CD4-positive, alpha-beta T cell treated with Interleukin-4 for 4 hours (primary cell): ENCODE data around the gene RNF11.
A peak's percentile ranks its signal among the peaks of the same experiment; 100 is the strongest.
"Not testable (repeated sequence)": the region's sequence is repeated elsewhere in the genome, so short reads cannot be mapped to it uniquely, and the experiment has no call there.

ENCODE experiments used
- DNase-seq: peaks from one replicate; pipeline ENCODE4 v3.0.0-alpha.2; 2020

Gene RNF11

DNA sequence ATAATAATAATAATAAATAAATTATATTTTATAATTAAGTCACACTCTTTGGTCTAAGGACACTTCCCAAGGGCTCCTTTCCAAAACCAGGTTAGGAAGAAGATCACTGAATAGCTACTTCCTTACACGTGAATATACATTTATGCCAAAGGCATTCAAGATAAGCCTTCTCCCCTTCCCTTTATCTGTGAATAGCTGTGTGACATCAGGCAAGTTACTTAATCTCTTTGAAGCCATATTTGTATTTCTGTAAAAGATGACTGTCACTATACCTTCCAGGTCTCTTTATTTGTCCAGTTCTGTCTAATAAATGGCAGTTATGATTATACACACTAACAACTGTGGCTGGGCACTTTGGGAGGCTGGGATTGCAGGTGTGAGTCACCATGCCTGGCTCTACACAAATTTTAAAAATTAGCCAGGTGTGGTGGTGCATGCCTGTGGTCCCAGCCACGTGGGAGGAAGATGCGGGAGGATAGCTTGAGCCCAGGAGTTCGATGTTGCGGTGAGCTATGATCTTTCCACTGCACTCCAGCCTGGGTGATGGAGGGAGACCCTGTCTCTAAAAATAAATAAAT, 5.5 kb upstream of the RNF11 start:
- no peak for DNase-seq

DNA sequence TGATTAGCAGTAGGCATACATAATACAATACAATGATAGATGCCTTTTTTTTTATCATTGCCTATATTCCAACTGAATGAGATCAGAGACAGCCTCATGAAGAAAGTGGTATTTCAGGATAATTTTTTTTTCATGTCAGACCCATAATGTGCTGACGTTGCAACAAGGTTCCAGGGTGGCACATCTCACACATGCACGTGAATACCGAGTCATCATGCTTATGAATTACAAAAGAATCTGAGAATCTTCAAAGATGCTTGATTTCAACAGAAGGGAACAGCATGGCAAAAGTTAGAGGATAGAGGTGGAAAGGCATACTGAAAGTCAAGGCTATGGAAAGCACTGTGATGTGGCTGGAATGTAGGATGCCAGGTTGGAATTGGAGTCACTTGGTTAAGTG, 5.0 kb upstream of the RNF11 start:
- no peak for DNase-seq

DNA sequence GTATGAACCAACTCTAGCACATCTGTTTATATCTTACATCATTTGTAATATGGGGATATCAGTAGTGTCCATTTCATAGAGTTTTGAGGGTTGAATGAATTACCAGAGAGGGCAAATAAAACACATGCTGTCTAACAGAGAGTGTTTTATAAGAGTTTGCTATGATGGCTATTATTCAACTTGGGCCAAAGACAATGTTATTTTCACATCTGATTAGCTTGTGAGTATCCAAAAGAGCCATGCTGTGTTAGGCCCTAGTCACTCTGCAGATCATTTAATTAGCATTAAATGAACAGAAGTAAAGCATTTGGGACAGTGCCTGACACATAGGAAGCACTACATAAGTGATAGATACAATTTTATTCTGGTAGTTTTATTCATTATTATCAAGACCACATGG, 4.2 kb upstream of the RNF11 start:
- DNase-seq = no peak

DNA sequence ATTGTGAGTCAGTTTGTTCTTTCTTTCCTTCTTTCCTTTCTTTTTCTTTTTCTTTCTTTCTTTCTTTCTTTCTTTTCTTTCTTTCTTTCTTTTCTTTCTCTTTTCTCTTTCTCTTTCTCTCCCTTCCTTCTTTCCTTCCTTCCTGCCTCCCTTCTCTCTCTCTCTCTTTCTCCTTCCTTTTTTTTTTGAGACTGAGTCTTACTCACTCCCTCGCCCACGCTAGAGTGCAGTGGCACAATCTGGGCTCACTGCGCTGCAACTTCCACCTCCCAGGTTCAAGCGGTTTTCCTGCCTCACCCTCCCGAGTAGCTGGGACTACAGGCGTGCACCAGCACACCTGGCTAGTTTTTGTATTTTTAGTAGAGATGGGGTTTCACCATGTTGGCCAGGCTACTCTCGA, 1.8 kb upstream of the RNF11 start:
- not testable (repeated sequence) for DNase-seq

DNA sequence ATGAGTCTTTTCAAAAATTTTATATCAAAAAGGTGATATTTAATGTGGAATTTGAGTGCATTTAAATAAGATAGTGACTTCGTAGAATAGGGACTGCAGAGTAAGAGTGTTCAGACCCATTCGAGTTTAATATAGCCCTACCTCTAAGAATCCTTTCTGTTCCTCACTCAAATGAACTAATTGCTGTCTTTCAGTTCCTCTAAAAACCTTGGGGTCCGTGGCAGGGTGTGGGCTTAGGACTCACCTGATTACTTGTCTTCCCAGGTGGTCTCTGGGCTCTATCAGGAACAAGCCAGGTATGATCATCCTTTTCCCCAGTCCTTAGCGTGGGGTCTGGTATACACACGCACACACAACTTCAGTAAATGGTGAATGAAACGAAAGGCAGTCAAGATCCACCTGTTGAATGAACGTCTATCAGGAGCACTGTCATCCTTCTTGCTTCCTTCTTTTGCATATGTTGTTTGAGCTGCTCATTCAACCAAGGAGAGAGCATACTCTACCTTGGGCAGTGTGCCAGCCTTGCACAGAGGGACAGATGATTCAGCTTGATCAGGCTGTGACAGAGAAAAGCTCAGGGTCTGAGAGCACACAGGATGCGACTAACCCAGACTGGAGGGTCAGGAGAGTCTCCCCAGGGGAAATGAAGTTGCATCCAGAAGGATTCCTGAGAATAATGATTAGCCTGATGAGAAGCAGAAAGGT, 1.2 kb upstream of the RNF11 start:
- peak; percentile 63 for DNase-seq

DNA sequence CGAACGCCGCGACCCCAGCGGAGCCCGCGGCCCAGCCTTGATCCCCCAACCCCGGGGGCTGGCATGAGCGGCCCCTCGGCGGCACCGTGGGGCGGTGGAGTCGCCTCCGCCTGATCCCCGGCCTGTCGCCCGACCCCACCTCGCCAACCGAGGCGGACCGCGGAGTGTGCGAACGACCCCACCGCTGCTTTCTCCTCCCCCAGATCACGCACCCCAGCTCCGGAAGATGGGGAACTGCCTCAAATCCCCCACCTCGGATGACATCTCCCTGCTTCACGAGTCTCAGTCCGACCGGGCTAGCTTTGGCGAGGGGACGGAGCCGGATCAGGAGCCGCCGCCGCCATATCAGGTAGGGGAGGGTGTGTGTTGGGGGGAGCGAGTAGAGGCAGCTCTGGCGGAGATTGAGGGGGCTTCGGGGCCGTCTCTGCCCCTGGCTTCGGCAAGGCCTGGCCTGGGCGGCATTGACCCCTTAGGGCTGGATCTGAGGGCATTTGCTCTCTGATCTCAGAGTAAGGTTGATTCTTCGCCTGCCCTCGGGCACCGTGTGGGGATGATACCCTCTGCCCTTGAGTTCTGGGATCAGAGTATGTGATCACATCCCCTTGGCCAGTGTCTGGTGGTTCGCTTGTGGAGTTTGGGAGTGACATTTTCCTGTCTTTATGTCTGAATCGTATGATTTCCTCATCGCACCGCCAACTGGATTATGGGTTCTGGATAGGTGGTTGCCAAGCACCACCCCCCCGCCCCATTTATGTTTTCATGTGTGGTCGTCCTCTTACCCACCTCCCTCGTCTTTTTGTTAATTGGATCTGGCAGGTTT, 668 bp downstream of the RNF11 start:
- peak; percentile 19 for DNase-seq

DNA sequence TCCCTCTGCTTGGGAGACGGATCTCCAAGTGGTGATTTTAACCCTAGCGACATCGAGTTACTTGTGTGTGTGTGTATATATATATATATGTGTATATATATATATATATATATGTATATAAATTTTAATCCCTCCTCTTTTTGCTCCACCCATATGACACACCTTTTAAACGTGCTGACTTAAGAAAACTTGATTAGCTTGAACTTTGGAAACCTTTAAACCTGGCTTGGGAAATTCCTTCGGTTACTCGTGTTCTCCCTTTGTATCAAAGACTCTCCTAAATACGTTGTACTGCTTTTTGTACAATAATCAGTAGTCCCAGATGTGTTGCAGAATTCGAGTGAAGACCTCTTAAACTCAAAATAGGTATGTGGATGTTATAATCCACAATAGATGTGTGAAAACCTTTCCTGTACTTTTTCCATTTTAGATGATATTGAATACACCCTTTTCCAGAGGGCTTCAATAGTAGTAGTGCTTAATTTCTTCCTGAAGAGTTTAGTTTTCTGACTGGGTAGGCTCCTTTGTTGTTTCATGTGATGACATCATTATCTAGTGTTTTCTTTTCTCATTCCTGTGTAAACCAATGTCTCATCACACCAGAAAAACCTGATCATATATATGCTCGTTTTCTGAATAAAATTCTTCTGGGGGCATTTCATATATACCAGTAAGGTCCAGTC, 1.4 kb downstream of the RNF11 start:
- peak; percentile 18 for DNase-seq

DNA sequence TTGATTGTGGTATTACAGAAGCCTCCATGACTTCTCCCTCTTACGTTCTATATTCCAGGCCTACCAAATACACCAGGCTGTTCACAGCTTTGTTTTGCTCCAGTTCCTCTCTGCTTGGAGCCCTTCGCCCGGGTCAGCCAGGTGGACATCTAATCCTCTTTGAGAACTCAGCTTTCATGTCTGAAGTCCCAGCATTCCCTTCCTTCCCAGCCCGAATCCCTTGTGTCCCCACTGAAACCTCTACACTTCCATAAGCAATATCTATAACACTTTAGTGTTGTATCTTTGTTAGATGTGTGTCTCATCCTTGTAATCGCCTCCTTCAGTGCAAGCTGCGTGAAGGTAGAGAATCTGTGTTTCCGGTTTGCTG, 1.9 kb downstream of the RNF11 start:
- no peak for DNase-seq

DNA sequence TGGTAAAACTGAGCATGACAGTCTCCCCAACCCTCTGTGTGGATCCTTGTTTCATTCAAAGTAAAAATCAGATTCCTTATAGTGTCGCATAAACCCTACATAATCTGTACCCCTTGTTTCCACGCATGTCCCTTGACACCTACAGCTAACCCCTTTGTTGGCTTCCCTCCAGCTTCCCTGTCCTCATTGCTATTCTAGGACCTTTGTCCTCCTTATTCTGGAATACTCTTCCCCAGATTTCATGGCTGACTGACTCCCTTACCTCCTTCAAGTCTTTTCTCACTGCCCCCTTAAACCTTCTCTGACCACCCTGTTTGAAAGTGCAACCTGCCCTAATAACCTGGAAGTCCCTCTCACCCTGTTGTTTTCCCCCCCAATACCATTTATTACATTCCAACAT, 4.0 kb downstream of the RNF11 start:
- DNase-seq = no peak

DNA sequence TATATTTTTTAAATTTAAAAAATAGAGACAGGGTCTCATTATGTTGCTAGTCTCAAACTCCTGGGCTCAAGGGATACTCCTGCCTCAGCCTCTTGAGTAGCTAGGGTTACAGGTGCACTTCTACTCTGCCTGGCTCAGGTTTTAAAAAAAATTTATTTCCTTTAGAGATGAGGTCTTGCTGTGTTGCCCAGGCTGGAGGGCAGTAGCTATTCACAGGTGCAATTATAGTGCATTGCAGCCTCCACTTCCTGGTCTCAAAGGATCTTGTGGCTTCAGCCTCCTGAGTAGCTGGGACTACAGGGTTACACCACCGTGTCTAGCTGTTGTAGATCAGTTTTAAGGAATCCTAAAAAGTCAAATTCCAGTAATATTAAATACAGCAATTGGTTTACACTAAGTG, 5.0 kb downstream of the RNF11 start:
- no peak for DNase-seq

DNA sequence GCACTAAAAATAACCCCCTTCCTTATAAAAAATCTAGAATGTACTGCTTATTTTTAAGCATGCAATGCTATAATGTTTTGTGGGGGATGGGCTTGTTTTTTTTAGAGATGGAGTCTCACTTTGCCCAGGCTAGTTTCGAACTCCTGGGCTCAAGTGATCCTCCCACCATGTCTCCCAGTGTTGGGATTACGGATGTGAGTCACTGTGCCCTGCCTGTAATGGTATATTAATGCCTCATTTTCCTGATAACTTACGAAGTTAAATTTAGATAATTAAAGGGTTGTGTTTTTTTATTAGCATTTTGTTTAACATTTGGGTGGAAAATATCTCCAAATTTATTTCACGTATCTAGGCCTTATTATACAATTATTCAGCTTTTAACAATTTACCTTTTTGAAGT, 6.5 kb downstream of the RNF11 start:
- DNase-seq = no peak

DNA sequence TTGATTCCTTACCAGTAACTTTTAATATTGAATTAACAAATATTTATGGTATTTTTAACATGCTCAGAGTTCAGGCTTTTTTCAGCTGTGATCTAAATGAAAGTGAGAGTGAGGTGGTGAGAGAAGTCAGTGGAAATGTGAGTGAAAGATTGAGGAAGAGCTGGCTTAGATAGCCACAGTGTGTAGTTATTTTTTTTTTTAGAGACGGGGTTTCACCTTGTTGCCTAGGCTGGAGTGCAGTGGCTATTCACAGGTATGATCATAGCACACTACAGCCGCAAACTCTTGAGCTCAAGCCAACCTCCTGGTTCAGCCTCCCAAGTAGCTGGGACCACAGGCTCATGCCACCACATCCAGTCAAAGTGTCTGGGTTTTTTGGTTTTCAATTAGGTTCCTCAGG, 10.9 kb downstream of the RNF11 start:
- no peak for DNase-seq

DNA sequence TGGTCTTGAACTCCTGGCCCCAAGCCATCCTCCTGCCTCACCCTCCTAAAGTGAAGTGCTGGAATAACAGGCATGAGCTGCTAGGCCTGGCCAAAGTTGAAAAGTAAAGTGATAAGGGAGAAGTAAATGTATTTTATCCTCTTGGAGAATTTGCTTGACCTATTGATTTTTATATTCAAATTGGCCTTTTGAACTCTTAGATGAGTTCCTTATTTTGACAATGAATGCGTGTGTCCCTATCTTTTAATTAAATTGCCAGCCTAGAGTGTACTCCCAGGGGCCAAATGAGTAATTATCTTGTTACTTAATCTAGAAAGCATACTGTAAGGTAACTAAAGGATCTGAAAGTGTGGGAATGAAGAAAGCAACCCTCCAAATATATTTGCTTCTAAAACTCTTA, 11.4 kb downstream of the RNF11 start:
- DNase-seq = no peak

DNA sequence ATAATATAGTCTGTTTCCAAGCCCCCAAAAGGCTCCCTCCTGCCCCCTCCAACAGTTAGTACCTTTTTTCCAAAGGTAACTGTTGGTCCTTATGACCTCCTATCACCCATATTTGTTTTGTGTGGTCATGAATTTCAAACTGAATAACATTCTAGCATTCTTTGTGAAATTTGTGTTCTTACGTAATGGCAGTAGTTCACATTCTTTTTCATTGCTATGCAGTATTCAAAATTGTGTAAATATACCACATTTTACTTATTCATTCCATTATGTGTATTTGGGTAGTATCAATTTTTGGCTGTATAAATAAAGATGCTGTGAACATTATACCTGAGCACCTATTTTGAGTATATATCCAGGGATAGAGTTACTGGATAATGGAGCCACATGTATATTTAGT, 13.4 kb downstream of the RNF11 start:
- DNase-seq = no peak

DNA sequence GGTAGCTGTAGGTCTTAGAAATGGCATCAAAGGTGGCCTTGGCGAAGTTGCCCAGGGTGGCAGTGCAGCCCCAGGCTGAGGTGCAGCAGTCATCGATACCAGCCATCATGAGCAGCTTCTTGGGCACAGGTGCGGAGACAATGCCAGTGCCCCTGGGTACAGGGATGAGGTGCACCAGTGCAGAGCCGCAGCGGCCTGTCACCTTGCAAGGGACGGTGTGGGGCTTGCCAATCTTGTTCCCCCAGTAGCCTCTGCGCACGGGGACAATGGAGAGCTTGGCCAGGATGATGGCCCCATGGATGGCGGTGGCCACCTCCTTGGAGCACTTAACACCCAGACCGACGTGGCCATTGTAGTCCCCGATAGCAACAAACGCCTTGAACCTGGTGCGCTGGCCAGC, 14.7 kb downstream of the RNF11 start:
- DNase-seq = not testable (repeated sequence)

DNA sequence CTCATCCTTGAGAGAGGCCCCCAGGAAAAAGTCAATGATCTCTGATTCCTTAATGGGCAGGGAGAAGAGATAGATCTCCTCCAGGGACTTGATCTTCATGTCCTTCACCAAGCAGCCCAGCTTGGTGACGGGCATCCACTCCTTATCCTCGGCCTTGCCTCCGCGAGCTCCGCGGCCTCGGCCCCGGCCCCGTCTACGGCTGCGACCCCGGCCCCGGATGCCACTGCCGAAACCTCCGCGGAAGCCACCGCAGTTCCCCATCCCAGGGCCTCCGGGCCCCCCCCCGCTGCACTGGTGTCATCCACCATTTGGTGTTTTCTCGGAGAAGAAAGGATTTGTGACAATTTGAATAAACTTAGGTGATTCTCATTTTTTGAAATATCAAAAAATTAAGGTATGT, 15.1 kb downstream of the RNF11 start:
- not testable (repeated sequence) for DNase-seq

DNA sequence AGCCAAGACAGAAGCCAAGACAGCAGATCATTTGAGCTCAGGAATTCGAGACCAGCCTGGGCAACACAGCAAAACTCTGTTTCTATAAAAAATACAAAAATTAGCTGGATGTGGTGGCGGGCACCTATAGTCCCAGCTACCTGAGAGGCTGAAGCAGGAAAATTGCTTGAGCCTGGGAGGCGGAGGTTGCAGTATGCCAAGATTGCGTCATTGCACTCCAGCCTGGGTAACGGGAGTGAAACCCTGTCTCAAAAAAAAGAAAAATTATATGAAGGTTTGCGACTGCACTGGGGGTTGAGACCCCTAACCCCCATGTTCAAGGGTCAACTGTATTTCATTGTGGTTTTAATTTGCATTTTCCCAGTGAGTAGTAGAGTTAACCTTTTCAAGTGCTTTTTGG, 16.3 kb downstream of the RNF11 start:
- DNase-seq = no peak

DNA sequence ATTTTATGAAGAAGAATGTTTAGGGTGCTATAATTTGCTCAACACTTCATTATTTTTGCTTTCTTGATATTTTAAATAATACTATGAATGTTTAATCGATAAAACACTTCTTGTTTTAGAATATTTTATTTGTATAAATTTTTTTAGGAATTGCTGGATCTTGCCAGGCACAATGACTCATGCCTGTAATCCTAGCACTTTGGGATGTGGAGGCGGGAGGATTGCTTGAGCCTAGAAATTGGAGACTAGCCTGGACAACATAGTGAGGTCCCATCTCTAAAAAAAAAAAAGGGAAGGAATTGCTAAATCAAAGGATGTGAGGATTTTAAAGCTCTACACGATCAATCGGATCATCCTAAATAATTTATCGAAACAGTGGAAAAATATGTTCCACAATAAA, 17.6 kb downstream of the RNF11 start:
- no peak for DNase-seq

DNA sequence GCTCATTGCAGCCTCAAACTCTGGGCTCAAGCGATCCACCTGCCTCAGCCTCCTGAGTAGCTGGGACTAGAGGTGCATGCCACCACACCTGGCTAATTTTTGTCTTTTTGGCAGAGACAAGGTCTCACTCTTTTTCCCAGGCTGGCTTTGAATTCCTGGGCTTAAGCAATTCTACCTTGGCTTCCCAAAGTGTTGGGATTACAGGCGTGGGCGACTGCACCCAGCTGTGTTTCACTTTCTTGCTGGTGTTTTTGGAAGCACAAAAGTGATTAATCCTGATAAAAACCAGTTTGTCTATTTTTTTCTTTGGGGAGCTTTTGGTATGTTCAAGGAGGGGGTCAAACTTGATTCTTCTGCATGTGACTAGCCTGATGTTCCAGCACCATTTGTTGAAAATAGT, 19.3 kb downstream of the RNF11 start:
- DNase-seq = no peak

DNA sequence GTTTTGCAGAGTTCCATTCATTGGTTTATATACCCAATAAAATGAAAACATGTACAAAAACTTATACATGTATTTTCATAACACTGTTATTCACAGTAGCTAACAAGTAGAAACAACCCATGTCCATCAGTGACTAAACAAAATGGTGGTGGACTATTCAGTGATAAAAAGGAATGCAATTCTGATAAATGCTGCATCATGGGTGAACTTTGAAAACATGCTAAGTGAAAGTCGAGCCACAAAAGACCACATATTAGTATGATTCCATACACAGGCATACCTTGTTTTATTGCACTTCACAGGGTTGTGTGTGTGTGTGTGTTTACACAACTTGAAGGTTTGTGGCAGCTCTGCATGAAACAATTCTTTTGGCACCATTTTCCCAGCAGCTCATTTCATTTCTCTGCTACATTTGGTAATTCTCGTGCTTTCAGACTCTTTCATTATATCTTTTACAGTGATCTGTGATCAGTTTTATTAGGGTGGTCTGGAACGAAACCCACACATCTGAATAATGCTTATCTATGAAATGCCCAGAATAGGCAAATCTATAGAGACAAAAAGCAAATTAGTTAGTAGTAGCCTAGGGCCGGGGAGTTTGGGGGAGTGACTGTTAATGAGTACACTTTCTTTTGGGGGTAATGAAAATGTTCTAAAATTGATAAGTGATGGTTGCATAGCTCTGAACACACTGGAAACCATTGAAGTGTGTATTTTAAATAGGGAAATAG, 27.2 kb downstream of the RNF11 start:
- no peak for DNase-seq

DNA sequence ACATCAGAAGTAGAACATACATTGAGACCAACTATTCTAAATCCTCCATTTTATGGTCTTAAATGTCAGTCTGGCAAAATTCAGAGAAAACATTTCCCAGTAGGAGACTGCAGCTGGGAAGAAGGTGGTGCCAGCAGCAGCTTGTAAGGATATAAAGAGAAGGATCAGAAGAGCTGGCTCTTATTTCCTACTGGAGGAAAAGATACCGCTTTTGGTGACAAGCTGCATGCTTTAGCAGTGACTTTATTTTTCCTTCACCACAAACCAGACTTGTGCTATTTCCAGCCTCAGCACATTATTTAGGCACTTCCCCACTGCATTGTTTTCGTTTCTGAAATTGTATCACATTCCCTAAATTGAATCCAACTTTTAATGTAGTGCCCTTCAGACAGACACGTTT, 28.4 kb downstream of the RNF11 start:
- no peak for DNase-seq

DNA sequence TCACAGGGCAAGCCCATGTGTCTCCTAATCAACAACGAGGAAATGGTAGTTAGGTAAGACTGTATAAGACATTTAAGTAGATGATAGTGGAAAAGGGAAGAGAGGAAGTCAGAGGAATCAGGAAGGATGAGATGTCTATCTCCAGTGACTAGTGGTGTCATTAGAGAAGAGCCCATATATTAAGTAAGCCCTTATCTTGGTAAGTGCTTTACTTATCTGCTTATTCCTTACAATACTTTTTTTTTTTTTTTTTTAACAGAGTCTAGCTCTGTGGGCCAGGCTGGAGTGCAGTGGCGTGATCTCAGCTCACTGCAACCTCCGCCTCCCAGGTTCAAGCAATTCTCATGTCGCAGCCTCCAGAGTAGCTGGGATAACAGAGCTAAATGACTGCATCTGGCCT, 29.5 kb downstream of the RNF11 start:
- no peak for DNase-seq

DNA sequence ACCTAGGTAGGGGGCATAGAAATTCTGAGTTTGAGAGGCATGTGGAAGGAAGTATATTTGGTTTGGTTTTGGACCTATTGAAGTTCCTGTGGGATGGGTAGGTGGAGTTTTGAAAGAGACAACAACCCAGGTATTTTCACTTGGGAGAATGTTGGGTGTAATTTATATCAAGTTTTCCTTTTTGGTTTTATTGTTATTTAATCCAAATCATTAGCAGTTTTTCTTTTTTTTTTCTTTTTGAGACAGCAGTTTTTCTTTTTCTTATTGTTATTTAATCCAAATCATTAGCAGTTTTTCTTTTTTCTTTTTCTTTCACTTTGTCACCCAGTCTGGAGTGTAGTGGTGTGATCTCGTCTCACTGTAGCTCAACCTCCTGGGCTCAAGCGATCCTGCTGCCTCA, 30.1 kb downstream of the RNF11 start:
- DNase-seq = no peak
